ENCODE measurements around the gene MOCS3.

GRCh38 chr20:50991076-50991475 is 32.5 kb downstream of the MOCS3 start:
- TF ChIP-seq CTCF (IDR thresholded peaks at IDR 0.05) (no peak), EP300 (IDR thresholded peaks at IDR 0.05) (no peak)
